Islet of Langerhans (tissue), 1 donor: ENCODE data around the gene ABHD14A.

ENCODE experiments used
- FAIRE-seq: peaks from one replicate; lab custom pipeline; 2011; peaks lifted over from hg19 to GRCh38; lab: Jason Lieb, UNC

The ABHD14A gene

GRCh38 chr3:51957520-51958205, 17.2 kb upstream of the ABHD14A start:
- FAIRE-seq: no peak

GRCh38 chr3:51958603-51959521, 16.0 kb upstream of the ABHD14A start:
- FAIRE-seq: no peak

GRCh38 chr3:51959651-51960050, 15.2 kb upstream of the ABHD14A start:
- FAIRE-seq: no peak

- FAIRE-seq: no peak
Observed at GRCh38 chr3:51960386-51960785, 14.5 kb upstream of the ABHD14A start.

GRCh38 chr3:51961011-51961410, 13.9 kb upstream of the ABHD14A start:
- no peak for FAIRE-seq

GRCh38 chr3:51961602-51962569, 13.0 kb upstream of the ABHD14A start:
- FAIRE-seq: no peak

- FAIRE-seq: no peak
Observed at GRCh38 chr3:51962854-51963530, 11.9 kb upstream of the ABHD14A start.

- FAIRE-seq: no peak
Observed at GRCh38 chr3:51963951-51964451, 10.9 kb upstream of the ABHD14A start.

GRCh38 chr3:51964521-51964920, 10.3 kb upstream of the ABHD14A start:
- FAIRE-seq: no peak

- FAIRE-seq: no peak
Observed at GRCh38 chr3:51966016-51966415, 8.8 kb upstream of the ABHD14A start.

- no peak for FAIRE-seq
Observed at GRCh38 chr3:51966486-51966885, 8.4 kb upstream of the ABHD14A start.

GRCh38 chr3:51966922-51967383, 7.9 kb upstream of the ABHD14A start:
- no peak for FAIRE-seq

- FAIRE-seq: no peak
Observed at GRCh38 chr3:51967384-51968169, 7.3 kb upstream of the ABHD14A start, which contains the start of gene PCBP4. Gene PCBP4, minus strand, starts transcription at chr3:51967454. Its CDS starts 6,214 bp downstream, at chr3:51961240.

GRCh38 chr3:51968170-51968775, 6.6 kb upstream of the ABHD14A start:
- FAIRE-seq: no peak

GRCh38 chr3:51968883-51969678, 5.8 kb upstream of the ABHD14A start:
- no peak for FAIRE-seq

- FAIRE-seq: no peak
Observed at GRCh38 chr3:51969841-51970240, 5.0 kb upstream of the ABHD14A start.

GRCh38 chr3:51970606-51971300, 4.1 kb upstream of the ABHD14A start:
- FAIRE-seq: no peak

GRCh38 chr3:51971350-51971749, 3.5 kb upstream of the ABHD14A start:
- no peak for FAIRE-seq
